Thymus (tissue), 11 donors: ENCODE measurements around the gene CDH23. TPM values are rescaled to one million over a fixed set of nuclear protein-coding genes. Genes with fewer than 3 reads are reported as not detected.

Experiments
- DNase-seq, 9 donors: peaks; one replicate each; pipeline ENCODE4 v3.0.0-alpha.2; 2013; ENCODE audit warnings: low spot score in 9 of 9, low read depth in 6 of 9, missing footprints in 1 of 9
- H3K27ac ChIP-seq, 2 donors: one replicate each; pipeline ENCODE4 v1.5.1; 2013; ENCODE audit warnings: control low read depth in 1 of 2, low read depth in 1 of 2, low read length in 1 of 2, mild to moderate bottlenecking in 1 of 2, moderate library complexity in 1 of 2
- H3K27me3 ChIP-seq, 2 donors: one replicate each; pipeline ENCODE4 v1.5.1; 2013; ENCODE audit warnings: low read length in 1 of 2; ENCODE audit not compliant: control insufficient read depth in 2 of 2, insufficient read depth in 1 of 2
- H3K36me3 ChIP-seq, 2 donors: one replicate each; pipeline ENCODE4 v1.5.1; 2013; ENCODE audit warnings: low read length in 1 of 2, mild to moderate bottlenecking in 1 of 2, moderate library complexity in 1 of 2; ENCODE audit not compliant: control insufficient read depth in 2 of 2, insufficient read depth in 2 of 2
- H3K4me1 ChIP-seq, 2 donors: one replicate each; pipeline ENCODE4 v1.5.1; 2013; ENCODE audit warnings: low read length in 2 of 2; ENCODE audit not compliant: control insufficient read depth in 2 of 2, insufficient read depth in 2 of 2
- H3K4me3 ChIP-seq, 2 donors: one replicate each; pipeline ENCODE4 v1.5.1; 2013; ENCODE audit warnings: low read length in 2 of 2, control low read depth in 1 of 2, mild to moderate bottlenecking in 1 of 2
- H3K9me3 ChIP-seq, 2 donors: one replicate each; pipeline ENCODE4 v1.5.1; 2013; ENCODE audit warnings: low read length in 1 of 2, mild to moderate bottlenecking in 1 of 2; ENCODE audit not compliant: control insufficient read depth in 2 of 2, insufficient read depth in 1 of 2
- WGBS: extraction: QIAGEN DNeasy Blood & Tissue Kit; methylation state at CpG from one replicate; pipeline ENCODE4 v1.1.7; 2013; 5-methylcytosine and 5-hydroxymethylcytosine counted together
- polyA plus RNA-seq: library from polyadenylated mRNA; stranded (reverse); fragments of 200-250 nt; gene quantifications from one replicate; pipeline ENCODE4 v1.2.3, GENCODE V29; 2013
- total RNA-seq: library from RNA; stranded (reverse); fragments of 120-200 nt; gene quantifications from one replicate; pipeline ENCODE4 v1.2.4, GENCODE V29; 2013
- donor health status: healthy.

CDH23 gene
- total and polyA plus RNA-seq, 2 donors: 9.1 TPM

GRCh38 chr10:71750124-71750841 lies 353.6 kb downstream of the CDH23 start:
- WGBS: 71% methylated on average over 15 of the region's 15 CpGs

DNA sequence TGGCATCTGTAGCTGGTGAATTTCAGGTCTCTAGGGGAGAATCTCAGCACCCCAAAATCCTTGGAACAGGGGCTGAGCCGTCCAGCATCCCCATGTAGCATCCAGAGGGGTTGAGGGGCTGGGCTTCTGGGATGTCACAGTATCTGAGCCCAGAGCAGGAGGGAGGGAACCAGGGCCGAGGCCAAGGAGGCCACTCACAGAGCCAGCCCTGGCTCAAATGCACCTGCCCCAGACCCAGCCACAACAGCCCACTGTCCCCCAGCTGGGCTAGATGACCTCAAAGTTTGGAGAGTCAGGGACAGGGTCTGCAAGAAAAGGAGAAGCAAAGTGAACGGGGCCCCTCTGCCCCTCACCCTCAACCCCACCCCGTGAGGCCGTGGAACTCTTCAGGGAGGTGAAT lies 354.3 kb downstream of the CDH23 start:
- no peak overlapping the region for H3K4me3 ChIP-seq
- DNase-seq: no peak

More at GRCh38 chr10:71750124-71750841, 353.6 kb downstream of the CDH23 start:
- no peak overlapping the region for H3K4me3 ChIP-seq
- peaks cover 78 to 100% of the 10 kb centered on the region in 2 donors for H3K4me1 ChIP-seq
- no peaks in the 10 kb centered on the region for H3K27me3 ChIP-seq
- peak overlapping the region; percentile 90 to 96 for H3K27ac ChIP-seq
- peak in 1 of 9 donors; percentile 44 for DNase-seq
- H3K9me3 ChIP-seq: peaks cover 0 to 3% of the 10 kb centered on the region in 2 donors
- H3K36me3 ChIP-seq: peaks cover 13 to 20% of the 10 kb centered on the region in 2 donors

GRCh38 chr10:71751515-71752224 lies 354.9 kb downstream of the CDH23 start:
- DNase-seq: no peak
- H3K4me3 ChIP-seq: no peak overlapping the region
- H3K9me3 ChIP-seq: peaks cover 0 to 3% of the 10 kb centered on the region in 2 donors
- H3K36me3 ChIP-seq: peaks cover 14 to 20% of the 10 kb centered on the region in 2 donors
- peak overlapping the region in 1 of 2 donors; percentile 40 for H3K27ac ChIP-seq
- H3K4me1 ChIP-seq: peaks cover 85 to 100% of the 10 kb centered on the region in 2 donors
- WGBS: 94% methylated on average over 14 of the region's 14 CpGs
- no peaks in the 10 kb centered on the region for H3K27me3 ChIP-seq

More for the DNA sequence above, 354.3 kb downstream of the CDH23 start:
- Histone ChIP-seq H3K27me3 (no peaks in the 10 kb centered on the region), H3K9me3 (peaks cover 0 to 3% of the 10 kb centered on the region in 2 donors), H3K4me1 (peaks cover 85 to 100% of the 10 kb centered on the region in 2 donors), H3K36me3 (peaks cover 14 to 20% of the 10 kb centered on the region in 2 donors), H3K27ac (no peak overlapping the region)
- 82% methylated on average over 5 of the region's 5 CpGs for WGBS

GRCh38 chr10:71752391-71753090 lies 355.8 kb downstream of the CDH23 start:
- Histone ChIP-seq H3K27ac (peak overlapping the region; percentile 8 to 62), H3K9me3 (peaks cover 0 to 3% of the 10 kb centered on the region in 2 donors), H3K36me3 (peaks cover 14 to 20% of the 10 kb centered on the region in 2 donors), H3K27me3 (no peaks in the 10 kb centered on the region), H3K4me1 (peaks cover 86 to 100% of the 10 kb centered on the region in 2 donors), H3K4me3 (no peak overlapping the region)
- 58% methylated on average over 8 of the region's 8 CpGs for WGBS
- peak in 3 of 9 donors; percentile 48 to 71 (median 55) for DNase-seq

DNA sequence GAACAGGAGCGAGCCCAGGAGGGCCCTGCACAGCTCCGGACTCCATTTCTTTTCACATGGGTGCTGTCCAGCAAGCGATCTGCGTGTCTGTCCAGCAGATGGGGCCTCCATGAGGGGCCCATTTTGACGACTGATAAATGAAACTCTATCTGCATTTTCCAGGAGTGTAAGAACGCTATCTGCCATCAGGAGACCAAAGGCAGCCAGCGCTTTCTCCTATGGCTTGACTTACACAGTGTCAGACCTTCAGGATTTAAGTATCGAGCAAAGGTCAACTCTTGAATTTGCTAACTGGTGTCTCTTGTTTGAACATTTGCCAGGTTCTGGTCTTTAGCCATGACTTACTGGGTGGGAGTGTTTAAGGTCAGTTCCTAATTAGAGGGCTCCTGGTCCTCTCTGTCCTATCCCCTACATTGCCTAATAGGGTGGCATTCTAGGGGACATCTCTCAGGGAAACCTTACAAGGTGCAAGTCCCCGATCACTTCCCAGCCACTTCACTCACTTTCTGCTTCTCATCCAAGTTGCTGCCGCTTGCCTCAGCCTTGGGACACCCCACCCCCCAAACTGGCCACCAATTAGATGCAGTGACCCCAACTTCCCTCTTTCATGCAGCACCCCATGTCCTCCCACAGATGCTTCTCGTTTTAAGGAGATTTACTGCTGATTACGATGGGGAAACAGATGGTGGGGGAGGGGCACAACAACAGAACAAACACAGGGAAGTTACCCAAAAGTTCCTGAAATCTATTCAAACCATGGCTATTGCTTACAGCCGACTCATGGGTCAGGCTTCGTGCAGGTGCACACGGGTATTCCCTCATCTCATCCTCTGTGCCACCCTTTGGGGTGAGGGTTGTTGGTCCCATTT lies 356.6 kb downstream of the CDH23 start:
- WGBS: 64% methylated on average over 15 of the region's 15 CpGs

DNA sequence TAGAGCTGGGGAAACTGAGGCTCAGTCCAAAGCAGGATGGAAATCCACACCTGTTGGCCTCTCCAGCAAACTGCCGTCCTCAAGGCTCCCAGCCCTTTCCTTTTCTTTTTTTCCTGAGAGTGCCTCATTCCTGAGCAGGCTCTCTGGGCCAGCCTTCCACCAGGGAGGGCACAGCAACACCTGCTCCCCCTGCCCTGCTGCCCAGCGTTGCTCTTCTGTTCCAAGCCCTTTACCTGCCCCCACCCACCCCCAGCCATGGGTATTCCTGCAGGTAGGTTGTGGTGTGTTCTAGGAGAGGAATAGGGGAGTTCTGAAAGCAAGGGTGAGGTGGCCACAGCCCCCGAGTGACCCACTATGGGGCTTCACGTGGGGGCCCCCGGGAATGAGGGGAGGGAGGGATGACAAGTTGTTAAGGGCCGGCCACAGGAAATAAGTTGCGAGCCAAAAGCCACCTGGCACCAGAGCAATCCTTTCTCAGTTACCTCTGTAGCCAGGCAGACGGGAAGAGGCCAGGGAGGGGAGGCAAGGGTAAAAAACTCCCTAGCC lies 357.3 kb downstream of the CDH23 start:
- Histone ChIP-seq H3K4me3 (no peak overlapping the region), H3K36me3 (peaks cover 12 to 24% of the 10 kb centered on the region in 2 donors), H3K4me1 (peaks cover 84 to 100% of the 10 kb centered on the region in 2 donors), H3K27ac (peak overlapping the region in 1 of 2 donors; percentile 46), H3K27me3 (no peaks in the 10 kb centered on the region), H3K9me3 (peaks cover 0 to 3% of the 10 kb centered on the region in 2 donors)
- WGBS: 36% methylated on average over 8 of the region's 8 CpGs
- DNase-seq: no peak

More for the DNA sequence above, 356.6 kb downstream of the CDH23 start:
- no peaks in the 10 kb centered on the region for H3K27me3 ChIP-seq
- H3K9me3 ChIP-seq: peaks cover 0 to 3% of the 10 kb centered on the region in 2 donors
- peak overlapping the region in 1 of 2 donors; percentile 26 for H3K27ac ChIP-seq
- no peak for DNase-seq
- peaks cover 85 to 100% of the 10 kb centered on the region in 2 donors for H3K4me1 ChIP-seq
- H3K36me3 ChIP-seq: peaks cover 12 to 21% of the 10 kb centered on the region in 2 donors
- H3K4me3 ChIP-seq: no peak overlapping the region

GRCh38 chr10:71754562-71754961 lies 357.8 kb downstream of the CDH23 start:
- Histone ChIP-seq H3K27me3 (no peaks in the 10 kb centered on the region), H3K36me3 (peaks cover 12 to 24% of the 10 kb centered on the region in 2 donors), H3K4me1 (peaks cover 78 to 99% of the 10 kb centered on the region in 2 donors)

More at GRCh38 chr10:71754562-71754961, 357.8 kb downstream of the CDH23 start:
- no peak for DNase-seq
- 95% methylated on average over 3 of the region's 3 CpGs for WGBS
- H3K4me3 ChIP-seq: no peak overlapping the region
- H3K9me3 ChIP-seq: peaks cover 0 to under 1% of the 10 kb centered on the region in 2 donors
- H3K27ac ChIP-seq: no peak overlapping the region
